GM18511 (cell line): Measurements from ENCODE around the gene CCNK.

Experiments
- ATAC-seq: cut with Tn5 transposase; IDR thresholded peaks from one replicate; pipeline ENCODE4 v1.9.1; 2021; ENCODE audit warnings: mild to moderate bottlenecking, moderate library complexity; ENCODE audit not compliant: unreplicated experiment

Gene CCNK

GRCh38 chr14:99505089-99505488 lies 23.9 kb downstream of the CCNK start:
- ATAC-seq: no peak

- ATAC-seq: no peak
Measured at GRCh38 chr14:99506276-99506675, 25.1 kb downstream of the CCNK start.

- no peak for ATAC-seq
Measured at GRCh38 chr14:99507860-99508640, 26.8 kb downstream of the CCNK start.

GRCh38 chr14:99508896-99509629 lies 27.9 kb downstream of the CCNK start:
- no peak for ATAC-seq

- ATAC-seq: no peak
Measured at GRCh38 chr14:99509871-99510555, 28.8 kb downstream of the CCNK start.

- no peak for ATAC-seq
Measured at GRCh38 chr14:99510556-99511139, 29.4 kb downstream of the CCNK start.

- no peak for ATAC-seq
Measured at GRCh38 chr14:99511421-99512109, 30.4 kb downstream of the CCNK start.

GRCh38 chr14:99512110-99512449 lies 30.9 kb downstream of the CCNK start:
- ATAC-seq: no peak

- no peak for ATAC-seq
Measured at GRCh38 chr14:99512571-99513182, 31.5 kb downstream of the CCNK start.

GRCh38 chr14:99513183-99513694 lies 32.0 kb downstream of the CCNK start:
- no peak for ATAC-seq

GRCh38 chr14:99513946-99514551 lies 32.8 kb downstream of the CCNK start:
- no peak for ATAC-seq

GRCh38 chr14:99514552-99515300 lies 33.5 kb downstream of the CCNK start:
- no peak for ATAC-seq

GRCh38 chr14:99515301-99516155 lies 34.3 kb downstream of the CCNK start:
- no peak for ATAC-seq

GRCh38 chr14:99516156-99516870 lies 35.1 kb downstream of the CCNK start:
- ATAC-seq: no peak

GRCh38 chr14:99516871-99517642 lies 35.8 kb downstream of the CCNK start:
- ATAC-seq: no peak

GRCh38 chr14:99517643-99518381 lies 36.6 kb downstream of the CCNK start:
- no peak for ATAC-seq
